Heart right ventricle (tissue), 16 donors: ENCODE measurements around the gene RABGAP1. TPM values are rescaled to one million over a fixed set of nuclear protein-coding genes. Genes with fewer than 3 reads are reported as not detected.

Source experiments
- ATAC-seq, 8 donors: fragments of 200-7000 bp; cut with Tn5 transposase; one replicate each; pipeline ENCODE4 v1.9.1; 2020; ENCODE audit warnings: mild to moderate bottlenecking in 8 of 8, moderate library complexity in 8 of 8, moderate number of reproducible peaks in 1 of 8
- DNase-seq, 2 donors: peaks; one replicate each; pipeline ENCODE4 v3.0.0-alpha.2; 2020
- H3K27ac ChIP-seq, 10 donors: fragments of 200-600 bp; sonication (generic) in 2 of 10; one replicate each; pipeline versions ENCODE4 v1.5.0 to v1.8.0; 2020 to 2022; ENCODE audit warnings: mild to moderate bottlenecking in 3 of 10
- H3K27me3 ChIP-seq, 7 donors: fragments of 200-600 bp; one replicate each; pipeline ENCODE4 v1.8.0; 2021 to 2022; ENCODE audit warnings: mild to moderate bottlenecking in 2 of 7
- H3K36me3 ChIP-seq, 9 donors: fragments of 200-600 bp; sonication (generic) in 1 of 9; one replicate each; pipeline versions ENCODE4 v1.5.0 to v1.8.0; 2020 to 2022; ENCODE audit warnings: mild to moderate bottlenecking in 2 of 9
- H3K4me1 ChIP-seq, 9 donors: fragments of 200-600 bp; sonication (generic) in 1 of 9; one replicate each; pipeline versions ENCODE4 v1.5.0 to v1.8.0; 2020 to 2022; ENCODE audit warnings: mild to moderate bottlenecking in 4 of 9
- H3K4me3 ChIP-seq, 10 donors: fragments of 200-600 bp; sonication (generic) in 2 of 10; one replicate each; pipeline versions ENCODE4 v1.5.0 to v1.8.0; 2020 to 2022; ENCODE audit warnings: mild to moderate bottlenecking in 7 of 10, moderate library complexity in 2 of 10
- H3K9me3 ChIP-seq, 11 donors: fragments of 200-600 bp in 10 of 11; sonication (generic) in 2 of 11; one replicate each; pipeline versions ENCODE4 v1.5.0 to v1.8.0; 2013 to 2022; ENCODE audit warnings: mild to moderate bottlenecking in 2 of 11, control low read depth in 1 of 11, moderate library complexity in 1 of 11
- CTCF ChIP-seq, 9 donors: fragments of 200-600 bp; sonication (generic) in 2 of 9; IDR thresholded peaks; one replicate each; pipeline versions ENCODE4 v1.5.0 to v1.8.0; 2021 to 2022; ENCODE audit warnings: antibody characterized with exemption in 9 of 9, mild to moderate bottlenecking in 5 of 9, moderate library complexity in 1 of 9
- WGBS, 2 donors: extraction: QIAGEN DNeasy Blood & Tissue Kit; methylation state at CpG; one replicate each; pipeline ENCODE4 v1.1.7; 2013; ENCODE audit warnings: inconsistent platforms in 1 of 2; 5-methylcytosine and 5-hydroxymethylcytosine counted together
- intact Hi-C, 10 donors: fragments of 100-400 bp; cut with DNase I; formaldehyde crosslinking; loops; one replicate each; pipeline versions ENCODE4 v1.11.1 to v1.14.2; 2022
- polyA plus RNA-seq, 2 donors: library from polyadenylated mRNA; stranded (reverse); fragments of 200-250 nt; gene quantifications; one replicate each; pipeline ENCODE4 v1.2.3, GENCODE V29; 2013
- total RNA-seq, 10 donors: library from RNA; stranded (reverse); fragmentation: NEBNext Ultra II Directional in 3 of 10; extraction: Animal tissue kit (Norgen Biotek cat#: 25700) in 3 of 10; gene quantifications; one replicate each; pipeline versions ENCODE4 v1.2.1 to v1.2.4, GENCODE V29; 2021 to 2023
- donor health status: Arrhythmogenic right ventricular cardiomyopathy.
- donor health status: ischemic (EF 13 %, LVEDD 7.1; RV severe dilation, severe dysfunction).
- donor health status: healthy with polysubstance abuse.
- donor health status: DM: no; HTN: yes; CAD: no.
- donor health status: DM: no; HTN: no; CAD: no.
- donor health status: ischemic (EF 25% LVEDD 6.9; RV normal size, moderate dysfunction).
- donor health status: ischemic (EF 25% LVEDD 5.7; RV mildly dilated, moderate dysfunction).
- donor health status: healthy.
- donor health status: DM: yes; HTN: yes; CAD: no.
- donor health status: Ischemic cardiomyopathy.
- donor health status: ischemic (EF 35%, LVEDD 5.7; RV mildly dilated, moderate dysfunction).
- donor health status: nonischemic (EF 11% LVEDD 7.7; RV severe dilation, severe dysfunction).
- donor health status: DM: yes; HTN: yes; CAD: no.
- donor health status: PGD.
- donor health status: ischemic (EF 29% LVEDD 5.4; RV normal size, mild dysfunction).
- donor health status: nonischemic (EF 23%, LVEDD 6.1; RV moderate dilation, normal function).

RABGAP1 gene
- total and polyA plus RNA-seq, 12 donors, result 9.3 to 62.3 (median 45.8) TPM

GRCh38 chr9:123007269-123007668, 66.4 kb downstream of the RABGAP1 start:
- intact Hi-C loops, result loop anchor here in 1 of 10 donors (10.0 kb wide), 1 partner anchor 348 kb away; the partner anchor contains the start of gene CRB2
- WGBS, 2 donors, result 79 to 87% methylated on average over 5 of the region's 5 CpGs
- Histone ChIP-seq H3K27me3 (no peaks in the 10 kb centered on the region), H3K4me3 (no peak overlapping the region), H3K4me1 (peaks cover 0 to 21% (median 11%) of the 10 kb centered on the region in 9 donors), H3K9me3 (no peaks in the 10 kb centered on the region), H3K27ac (no peak overlapping the region), H3K36me3 (peaks cover 0 to 82% (median 13%) of the 10 kb centered on the region in 9 donors)
- no peak for DNase-seq
- ATAC-seq, result no peak
- TF ChIP-seq CTCF (IDR thresholded peaks at IDR 0.05), result no peak

- Histone ChIP-seq H3K27ac (no peak overlapping the region), H3K9me3 (peaks cover 0 to 4% (median 0%) of the 10 kb centered on the region in 11 donors), H3K27me3 (no peaks in the 10 kb centered on the region), H3K4me1 (peaks cover 0 to 6% (median 3%) of the 10 kb centered on the region in 9 donors), H3K4me3 (no peak overlapping the region), H3K36me3 (peaks cover 0 to 95% (median 16%) of the 10 kb centered on the region in 9 donors)
- ATAC-seq, result no peak
- no peak for TF ChIP-seq CTCF (IDR thresholded peaks at IDR 0.05)
- no peak for DNase-seq
- intact Hi-C loops, result loop anchor here in 1 of 10 donors (10.0 kb wide), 1 partner anchor 346 kb away; the partner anchor contains the start of gene CRB2
These were observed 68.1 kb downstream of the RABGAP1 start for GRCh38 chr9:123008909-123009308.

GRCh38 chr9:123011380-123011779, 70.6 kb downstream of the RABGAP1 start:
- Histone ChIP-seq H3K27ac (no peak overlapping the region), H3K9me3 (peaks cover 0 to 12% (median 0%) of the 10 kb centered on the region in 11 donors), H3K4me1 (no peaks in the 10 kb centered on the region), H3K36me3 (peaks cover 0 to 95% (median 35%) of the 10 kb centered on the region in 9 donors), H3K4me3 (no peak overlapping the region), H3K27me3 (no peaks in the 10 kb centered on the region)
- 94 to 95% methylated on average over 3 of the region's 3 CpGs for WGBS, 2 donors
- no peak for TF ChIP-seq CTCF (IDR thresholded peaks at IDR 0.05)
- DNase-seq, result no peak
- intact Hi-C loops, result no loop called here
- ATAC-seq, result no peak

GRCh38 chr9:123011878-123012528, 71.2 kb downstream of the RABGAP1 start:
- Histone ChIP-seq H3K27ac (no peak overlapping the region), H3K27me3 (no peaks in the 10 kb centered on the region), H3K4me1 (no peaks in the 10 kb centered on the region), H3K36me3 (peaks cover 0 to 95% (median 35%) of the 10 kb centered on the region in 9 donors), H3K4me3 (no peak overlapping the region), H3K9me3 (peaks cover 0 to 12% (median 0%) of the 10 kb centered on the region in 11 donors)
- 92 to 97% methylated on average over 3 of the region's 3 CpGs for WGBS, 2 donors
- DNase-seq (no peak), ATAC-seq (no peak)
- intact Hi-C loops, result no loop called here
- no peak for TF ChIP-seq CTCF (IDR thresholded peaks at IDR 0.05)
